Neural progenitor cell (in vitro differentiated cells): ENCODE data around the gene POLE3.

Experiments used
- CTCF ChIP-seq: fragments of 200-600 bp; sonication (generic); IDR thresholded peaks from 2 replicates; pipeline ENCODE4 v1.5.1; 2017; ENCODE audit warnings: antibody characterized with exemption, mild to moderate bottlenecking
- EZH2 ChIP-seq: fragments of 200-600 bp; sonication (generic); IDR thresholded peaks from 2 replicates; pipeline ENCODE4 v1.6.1; 2017; ENCODE audit warnings: antibody characterized with exemption, mild to moderate bottlenecking, moderate library complexity
- EZH2phosphoT487 ChIP-seq: fragments of 200-600 bp; sonication (generic); IDR thresholded peaks from 2 replicates; pipeline ENCODE4 v1.6.1; 2017; ENCODE audit warnings: antibody characterized with exemption

GRCh38 chr9:113456235-113456634, 45.8 kb upstream of the POLE3 start:
- TF ChIP-seq CTCF, result no peak
- no peak for TF ChIP-seq EZH2
- TF ChIP-seq EZH2phosphoT487, result no peak
